Hindlimb muscle (tissue), 1 donor: Measurements from ENCODE around the gene MX1. TPM values are rescaled to one million over a fixed set of nuclear protein-coding genes. Genes with fewer than 3 reads are reported as not detected.

Source experiments
- DNase-seq: peaks from one replicate; pipeline ENCODE4 v3.0.0-alpha.2; 2013
- polyA plus RNA-seq: library from polyadenylated mRNA; unstranded; fragments of 120-200 nt; gene quantifications from one replicate; pipeline ENCODE4 v1.2.1, GENCODE V29; 2013; ENCODE audit not compliant: insufficient read length

MX1 gene
- polyA plus RNA-seq, 1 donor = 4.7 TPM

DNA sequence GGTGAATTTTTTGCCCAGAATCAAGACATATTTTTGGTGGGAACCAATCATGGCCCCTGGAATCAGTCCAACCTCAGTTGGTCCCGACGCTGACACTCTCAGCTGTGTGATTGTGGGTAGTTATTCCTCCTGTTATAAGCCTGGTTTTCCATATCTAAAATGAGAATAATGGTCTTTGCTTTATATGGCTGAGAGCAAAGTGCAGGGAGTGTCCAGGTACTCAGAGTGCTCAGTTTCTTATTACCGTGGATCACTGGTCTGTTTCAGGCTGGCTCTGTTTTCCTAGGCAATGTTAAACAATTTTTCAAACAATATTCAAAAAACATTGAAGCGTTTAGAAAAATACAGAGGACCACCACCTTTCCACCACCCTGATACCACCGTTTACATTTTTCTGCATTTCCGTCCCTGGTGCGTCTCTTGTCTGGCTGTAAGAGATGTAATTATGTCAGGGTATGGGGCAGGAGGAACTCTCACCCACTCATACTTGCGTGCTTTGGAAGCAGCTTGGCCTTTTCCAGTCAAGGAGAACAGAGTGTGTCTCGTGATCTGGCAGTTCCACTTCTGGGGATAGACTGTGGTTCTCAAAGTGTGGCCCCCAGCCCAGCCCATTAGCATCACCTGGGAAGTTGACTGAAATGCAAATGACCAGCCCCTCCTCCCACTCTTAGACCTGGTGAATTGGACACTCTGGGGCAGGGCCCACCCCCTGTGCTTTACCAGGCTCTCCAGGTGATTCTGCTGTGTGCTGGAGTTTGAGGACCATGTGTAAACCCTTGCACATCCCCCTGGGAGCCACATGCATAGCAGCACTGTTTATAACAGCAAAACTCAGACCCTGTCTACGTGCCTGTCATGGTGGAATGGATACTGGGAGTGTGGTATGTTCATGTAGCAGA lies 6.8 kb downstream of the MX1 start:
- DNase-seq = no peak

- DNase-seq = no peak
Observed at GRCh38 chr21:41433566-41433965, 7.5 kb downstream of the MX1 start.

DNA sequence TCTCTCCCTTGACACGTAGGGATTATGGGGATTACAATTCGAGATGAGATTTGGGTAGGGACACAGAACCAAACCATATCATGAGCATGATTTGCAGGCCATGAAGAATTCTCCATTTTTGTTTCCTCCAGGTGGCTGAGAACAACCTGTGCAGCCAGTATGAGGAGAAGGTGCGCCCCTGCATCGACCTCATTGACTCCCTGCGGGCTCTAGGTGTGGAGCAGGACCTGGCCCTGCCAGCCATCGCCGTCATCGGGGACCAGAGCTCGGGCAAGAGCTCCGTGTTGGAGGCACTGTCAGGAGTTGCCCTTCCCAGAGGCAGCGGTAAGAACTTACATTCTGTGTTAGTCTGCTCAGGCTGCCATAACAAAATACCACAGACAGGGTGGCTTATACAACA lies 9.7 kb downstream of the MX1 start:
- DNase-seq = no peak

- DNase-seq = no peak
Observed at GRCh38 chr21:41437729-41438128, 11.7 kb downstream of the MX1 start.

DNA sequence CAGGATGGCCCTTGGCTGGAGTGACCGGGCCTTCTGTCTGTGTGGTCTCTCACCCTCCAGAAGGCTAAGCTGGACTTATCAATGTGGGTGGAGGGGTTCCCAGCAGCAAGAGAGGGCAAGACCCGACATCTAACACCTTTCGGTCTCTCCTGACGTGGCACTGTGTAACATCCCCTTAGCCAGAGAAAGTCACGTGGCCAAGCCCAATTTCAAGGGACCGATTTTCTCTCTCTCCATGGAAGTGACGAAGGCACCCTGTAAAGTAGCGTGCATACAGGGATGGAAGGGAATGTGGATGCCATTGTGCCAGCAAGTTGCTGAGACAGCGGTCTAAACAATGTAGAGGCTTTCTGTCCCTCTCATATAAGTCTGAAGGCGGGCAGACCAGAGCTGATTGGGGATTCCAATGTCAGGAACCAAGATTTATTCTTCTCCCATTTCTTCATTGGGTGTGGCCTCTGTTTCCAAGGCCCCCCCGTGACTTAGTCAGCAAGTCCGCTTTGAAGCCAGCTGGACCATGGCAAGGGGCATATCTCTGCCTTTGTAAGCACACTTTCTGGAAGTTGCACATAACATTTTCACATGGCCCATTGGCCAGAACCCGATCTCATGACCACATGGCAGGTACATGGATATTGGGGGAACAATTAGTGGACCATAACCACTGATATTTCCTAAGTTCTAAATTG lies 12.5 kb downstream of the MX1 start:
- DNase-seq = no peak

- DNase-seq = no peak
Observed at GRCh38 chr21:41439248-41439647, 13.2 kb downstream of the MX1 start.

- no peak for DNase-seq
Observed at GRCh38 chr21:41441546-41441945, 15.5 kb downstream of the MX1 start.

GRCh38 chr21:41442481-41443186 lies 16.6 kb downstream of the MX1 start:
- DNase-seq = no peak

DNA sequence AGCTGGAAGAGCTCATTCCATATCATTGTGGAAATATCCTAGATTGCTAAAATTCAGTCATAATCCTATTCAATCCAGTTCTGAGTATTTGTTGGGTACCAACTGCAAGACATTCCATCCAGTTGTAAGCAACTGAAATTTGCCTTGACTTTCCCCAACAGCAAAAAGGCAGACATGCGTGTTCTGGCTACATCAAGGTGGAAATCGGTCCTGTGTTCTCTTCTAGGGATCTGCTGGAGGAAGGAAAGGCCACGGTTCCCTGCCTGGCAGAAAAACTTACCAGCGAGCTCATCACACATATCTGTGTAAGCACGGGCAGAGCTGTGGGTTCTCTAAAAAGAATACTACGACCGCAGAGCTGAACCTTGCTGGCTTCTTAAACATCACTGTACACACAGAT lies 17.5 kb downstream of the MX1 start:
- DNase-seq = no peak

- DNase-seq = no peak
Observed at GRCh38 chr21:41444703-41445464, 18.8 kb downstream of the MX1 start.

GRCh38 chr21:41445465-41445862 lies 19.4 kb downstream of the MX1 start:
- no peak for DNase-seq

GRCh38 chr21:41446586-41446985 lies 20.5 kb downstream of the MX1 start:
- DNase-seq = no peak

DNA sequence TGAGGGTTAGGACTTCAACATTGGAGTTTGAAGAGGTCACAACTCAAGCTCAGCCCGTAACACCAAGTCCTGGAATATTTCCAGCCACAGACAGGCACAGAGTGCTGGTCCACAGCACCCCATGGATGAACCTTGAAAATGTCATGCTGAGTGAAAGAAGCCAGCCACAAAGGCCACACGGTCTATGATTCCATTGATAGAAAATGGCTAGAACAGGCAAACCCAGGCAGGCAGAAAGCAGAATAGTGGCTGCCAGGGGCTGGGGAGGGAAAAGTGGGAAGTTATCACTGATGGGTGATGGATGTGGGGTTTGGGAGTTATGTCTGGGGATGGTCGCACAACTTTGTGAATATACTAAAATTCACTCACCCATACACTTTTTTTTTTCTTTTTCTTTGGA lies 21.3 kb downstream of the MX1 start:
- DNase-seq = no peak

GRCh38 chr21:41449613-41450012 lies 23.6 kb downstream of the MX1 start:
- DNase-seq = no peak

DNA sequence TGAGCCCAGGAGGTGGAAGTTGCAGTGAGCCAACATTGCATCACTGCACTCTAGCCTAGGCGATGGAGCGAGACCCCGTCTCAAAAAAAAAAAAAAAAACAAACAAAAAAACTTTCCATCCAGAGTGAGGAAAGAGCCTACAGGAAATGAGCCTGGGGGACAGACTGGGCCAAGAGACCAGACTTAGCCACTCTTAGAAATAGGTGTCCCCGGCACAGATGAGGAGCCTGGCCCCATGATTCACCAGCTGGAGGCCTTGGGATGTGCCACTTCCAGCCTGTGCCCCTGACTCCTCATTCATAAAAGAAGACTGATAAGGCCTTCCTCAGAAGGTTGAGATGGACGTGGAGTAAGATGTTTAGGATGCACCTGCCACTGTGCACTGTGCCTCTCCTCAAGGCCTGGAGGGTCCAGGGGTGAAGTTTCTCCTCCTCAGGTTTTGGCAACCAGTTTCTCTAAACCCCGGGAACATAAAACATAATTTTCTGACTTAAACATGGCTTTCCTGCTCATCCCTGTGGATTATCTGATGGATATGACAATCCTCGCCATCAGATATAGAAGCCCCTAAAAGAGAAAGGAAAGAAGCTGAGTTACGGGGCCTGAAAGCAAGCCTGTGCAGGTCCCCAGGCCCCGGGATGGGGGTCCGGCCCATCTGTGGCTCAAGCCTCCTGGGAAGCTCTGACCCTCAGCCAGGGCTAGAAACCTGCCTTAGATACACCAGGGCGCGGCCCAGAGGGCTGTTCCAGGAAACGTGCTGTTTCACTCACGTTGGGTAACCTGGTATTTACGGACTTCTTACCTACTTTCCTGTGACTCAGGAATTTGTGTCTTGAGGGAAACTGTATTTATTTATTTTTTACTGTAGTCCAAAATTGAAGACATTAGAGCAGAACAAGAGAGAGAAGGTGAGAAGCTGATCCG lies 26.0 kb downstream of the MX1 start:
- DNase-seq = no peak

DNA sequence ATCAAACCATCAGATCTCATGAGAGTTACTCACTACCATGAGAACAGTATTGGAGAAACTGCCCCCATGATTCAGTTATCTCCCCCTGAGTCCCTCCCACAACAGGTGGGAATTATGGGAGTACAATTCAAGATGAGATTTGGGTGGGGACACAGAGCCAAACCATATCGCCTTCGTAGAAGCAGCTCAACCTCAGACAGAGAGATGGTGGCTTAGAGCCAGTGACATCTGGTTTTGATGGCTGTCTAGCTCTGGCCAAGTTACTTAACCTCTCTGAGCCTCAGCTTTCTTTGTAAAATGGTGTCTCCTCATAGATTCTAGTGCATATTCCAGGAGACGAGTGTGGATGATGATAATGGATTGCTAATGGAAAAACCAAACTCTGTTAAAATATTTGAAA lies 27.2 kb downstream of the MX1 start:
- no peak for DNase-seq

DNA sequence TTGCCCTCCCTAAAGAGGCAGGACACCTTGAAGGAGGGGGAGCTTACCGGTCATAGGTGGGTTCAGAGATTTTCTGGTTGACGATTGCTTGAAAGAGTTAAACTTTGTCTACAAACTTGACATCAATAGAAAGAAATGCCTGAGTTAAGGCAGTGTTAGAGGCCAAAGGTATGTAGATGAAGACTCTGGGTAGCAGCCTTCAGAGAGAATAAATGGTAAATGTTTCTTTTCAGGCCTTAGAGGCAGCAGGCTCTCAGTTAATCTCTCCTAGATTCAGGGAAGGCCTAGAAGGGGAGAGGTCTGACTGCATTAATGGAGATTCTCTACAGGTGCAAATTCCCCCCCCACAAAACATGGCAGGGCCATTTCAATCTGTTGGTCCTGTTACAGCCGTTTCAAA lies 27.7 kb downstream of the MX1 start:
- no peak for DNase-seq

- no peak for DNase-seq
Observed at GRCh38 chr21:41458121-41458520, 32.1 kb downstream of the MX1 start.

- DNase-seq = no peak
Observed at GRCh38 chr21:41458559-41458958, 32.5 kb downstream of the MX1 start.

DNA sequence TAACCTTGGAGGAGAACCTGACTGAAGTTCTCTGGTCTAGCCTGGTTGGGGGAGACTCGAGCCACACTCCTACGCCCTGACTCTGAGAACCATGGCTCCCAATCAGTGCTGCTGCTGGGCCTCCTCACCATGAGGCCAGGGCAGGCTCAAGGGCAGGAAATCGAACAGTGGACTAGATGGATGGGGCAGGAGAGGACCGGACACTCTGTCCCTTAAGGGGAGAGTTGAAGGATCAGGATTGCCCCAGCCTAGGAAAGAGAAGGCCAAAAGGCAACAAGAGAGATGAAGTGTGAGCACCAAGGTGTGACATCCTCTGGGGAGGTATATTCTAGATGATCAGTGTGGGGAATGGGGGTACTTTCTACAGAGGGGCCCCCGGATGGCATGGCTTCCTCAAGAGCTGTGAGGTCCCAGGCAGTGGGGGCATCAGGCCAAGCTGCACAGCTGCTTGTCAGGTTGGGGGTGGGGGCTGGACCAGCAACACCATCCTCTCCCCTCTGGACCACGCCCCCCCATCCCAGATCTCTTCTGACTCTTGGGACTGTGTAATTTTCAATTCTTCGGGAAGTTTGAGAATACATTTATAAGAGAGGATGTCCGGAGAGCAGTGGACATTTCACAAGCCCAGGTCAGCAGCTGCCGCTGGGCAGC lies 34.0 kb downstream of the MX1 start:
- DNase-seq = no peak
